HL-60 (cell line): Measurements from ENCODE around the gene MVP.
A peak's percentile ranks its signal among the peaks of the same experiment; 100 is the strongest.
"Not testable (repeated sequence)": the region's sequence is repeated elsewhere in the genome, so short reads cannot be mapped to it uniquely, and the experiment has no call there.

Source experiments
- DNase-seq, 2 experiments: peaks; one replicate each; pipeline ENCODE4 v3.0.0-alpha.2; 2010 to 2020; ENCODE audit warnings: low read depth in 1 of 2, low spot score in 1 of 2
- H3K27ac ChIP-seq: fragments of 250-450 bp; sonication (Bioruptor Pico); replicated peaks from 2 replicates; pipeline ENCODE4 v1.5.1; 2020; ENCODE audit warnings: mild to moderate bottlenecking, moderate library complexity
- H3K27me3 ChIP-seq: fragments of 250-450 bp; sonication (Bioruptor Pico); 2 replicates; pipeline ENCODE4 v1.5.1; 2021; ENCODE audit warnings: mild to moderate bottlenecking, moderate library complexity; ENCODE audit not compliant: insufficient read depth, poor library complexity, severe bottlenecking
- H3K4me3 ChIP-seq: replicated peaks from 2 replicates; pipeline ENCODE4 v1.5.1; 2011; ENCODE audit warnings: mild to moderate bottlenecking, control low read depth, low read length; ENCODE audit not compliant: insufficient read depth
- GABPA ChIP-seq: IDR thresholded peaks from 2 replicates; pipeline ENCODE4 v1.6.1; 2012; ENCODE audit warnings: low read depth
- POLR2AphosphoS5 ChIP-seq: IDR thresholded peaks from 2 replicates; pipeline ENCODE4 v1.6.1; 2012; ENCODE audit warnings: low read depth
- SPI1 ChIP-seq: IDR thresholded peaks from 2 replicates; pipeline ENCODE4 v1.6.1; 2012; ENCODE audit warnings: low read depth, mild to moderate bottlenecking, borderline replicate concordance
- TF ChIP-seq, protein P1 (sequence below): IDR thresholded peaks from 2 replicates; pipeline ENCODE4 v1.6.1; 2012; ENCODE audit warnings: low read depth; ENCODE audit not compliant: insufficient replicate concordance
- TF ChIP-seq, protein P2 (sequence below): IDR thresholded peaks from one replicate; pipeline ENCODE4 v1.5.1; 2011; ENCODE audit warnings: low read length, control low read depth, inconsistent platforms; ENCODE audit not compliant: insufficient read depth

The MVP gene

DNA sequence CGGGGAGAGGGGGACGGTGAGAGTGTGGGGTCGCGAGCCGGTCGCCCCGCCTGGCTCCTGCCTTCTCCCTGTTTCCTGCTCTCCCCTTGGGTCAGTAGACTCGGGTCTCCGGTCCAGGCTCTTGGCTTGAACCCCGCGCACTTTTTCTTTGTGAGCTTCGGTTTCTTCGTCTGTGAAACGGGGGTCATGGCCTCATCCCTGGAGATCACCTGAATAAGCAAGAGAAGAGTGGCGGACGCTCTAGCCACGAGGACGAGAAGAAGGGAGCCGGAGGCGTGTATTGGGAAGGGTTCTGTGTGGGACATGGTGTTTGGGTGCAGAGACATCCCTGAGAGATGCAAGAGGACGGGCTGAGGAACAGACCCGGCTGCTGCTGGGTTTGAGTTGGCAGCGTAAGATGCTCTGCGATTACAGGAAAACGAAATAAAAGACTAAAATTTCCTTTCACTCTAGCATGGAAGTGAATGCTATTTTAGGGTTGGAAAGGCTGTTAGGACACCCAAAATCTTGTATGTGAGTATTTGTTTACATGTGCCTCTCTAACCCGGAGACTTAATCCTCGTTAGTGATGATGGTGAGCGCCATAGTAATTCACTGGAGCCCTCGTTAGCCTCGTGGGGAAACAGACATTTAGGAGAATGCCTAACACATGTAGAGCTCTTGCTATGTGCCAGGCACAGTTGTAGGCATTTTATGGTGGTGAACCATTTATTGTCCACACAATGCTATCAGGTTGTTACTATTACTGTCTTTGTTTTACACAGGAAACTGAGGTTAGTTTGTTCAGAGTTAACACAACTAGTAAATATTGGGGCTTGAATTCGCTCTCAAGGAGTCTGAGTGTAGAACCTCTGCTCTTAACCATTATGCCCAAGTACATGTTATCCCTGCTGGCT lies 29.1 kb upstream of the MVP start:
- Histone ChIP-seq H3K27ac (peak overlapping the region; percentile 96), H3K27me3 (no peaks in the 10 kb centered on the region), H3K4me3 (peak overlapping the region; percentile 81)
- no peak for TF ChIP-seq GABPA
- TF ChIP-seq, protein P1, sequence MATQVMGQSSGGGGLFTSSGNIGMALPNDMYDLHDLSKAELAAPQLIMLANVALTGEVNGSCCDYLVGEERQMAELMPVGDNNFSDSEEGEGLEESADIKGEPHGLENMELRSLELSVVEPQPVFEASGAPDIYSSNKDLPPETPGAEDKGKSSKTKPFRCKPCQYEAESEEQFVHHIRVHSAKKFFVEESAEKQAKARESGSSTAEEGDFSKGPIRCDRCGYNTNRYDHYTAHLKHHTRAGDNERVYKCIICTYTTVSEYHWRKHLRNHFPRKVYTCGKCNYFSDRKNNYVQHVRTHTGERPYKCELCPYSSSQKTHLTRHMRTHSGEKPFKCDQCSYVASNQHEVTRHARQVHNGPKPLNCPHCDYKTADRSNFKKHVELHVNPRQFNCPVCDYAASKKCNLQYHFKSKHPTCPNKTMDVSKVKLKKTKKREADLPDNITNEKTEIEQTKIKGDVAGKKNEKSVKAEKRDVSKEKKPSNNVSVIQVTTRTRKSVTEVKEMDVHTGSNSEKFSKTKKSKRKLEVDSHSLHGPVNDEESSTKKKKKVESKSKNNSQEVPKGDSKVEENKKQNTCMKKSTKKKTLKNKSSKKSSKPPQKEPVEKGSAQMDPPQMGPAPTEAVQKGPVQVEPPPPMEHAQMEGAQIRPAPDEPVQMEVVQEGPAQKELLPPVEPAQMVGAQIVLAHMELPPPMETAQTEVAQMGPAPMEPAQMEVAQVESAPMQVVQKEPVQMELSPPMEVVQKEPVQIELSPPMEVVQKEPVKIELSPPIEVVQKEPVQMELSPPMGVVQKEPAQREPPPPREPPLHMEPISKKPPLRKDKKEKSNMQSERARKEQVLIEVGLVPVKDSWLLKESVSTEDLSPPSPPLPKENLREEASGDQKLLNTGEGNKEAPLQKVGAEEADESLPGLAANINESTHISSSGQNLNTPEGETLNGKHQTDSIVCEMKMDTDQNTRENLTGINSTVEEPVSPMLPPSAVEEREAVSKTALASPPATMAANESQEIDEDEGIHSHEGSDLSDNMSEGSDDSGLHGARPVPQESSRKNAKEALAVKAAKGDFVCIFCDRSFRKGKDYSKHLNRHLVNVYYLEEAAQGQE: no peak
- TF ChIP-seq SPI1: no peak
- TF ChIP-seq POLR2AphosphoS5: no peak
- TF ChIP-seq, protein P2, sequence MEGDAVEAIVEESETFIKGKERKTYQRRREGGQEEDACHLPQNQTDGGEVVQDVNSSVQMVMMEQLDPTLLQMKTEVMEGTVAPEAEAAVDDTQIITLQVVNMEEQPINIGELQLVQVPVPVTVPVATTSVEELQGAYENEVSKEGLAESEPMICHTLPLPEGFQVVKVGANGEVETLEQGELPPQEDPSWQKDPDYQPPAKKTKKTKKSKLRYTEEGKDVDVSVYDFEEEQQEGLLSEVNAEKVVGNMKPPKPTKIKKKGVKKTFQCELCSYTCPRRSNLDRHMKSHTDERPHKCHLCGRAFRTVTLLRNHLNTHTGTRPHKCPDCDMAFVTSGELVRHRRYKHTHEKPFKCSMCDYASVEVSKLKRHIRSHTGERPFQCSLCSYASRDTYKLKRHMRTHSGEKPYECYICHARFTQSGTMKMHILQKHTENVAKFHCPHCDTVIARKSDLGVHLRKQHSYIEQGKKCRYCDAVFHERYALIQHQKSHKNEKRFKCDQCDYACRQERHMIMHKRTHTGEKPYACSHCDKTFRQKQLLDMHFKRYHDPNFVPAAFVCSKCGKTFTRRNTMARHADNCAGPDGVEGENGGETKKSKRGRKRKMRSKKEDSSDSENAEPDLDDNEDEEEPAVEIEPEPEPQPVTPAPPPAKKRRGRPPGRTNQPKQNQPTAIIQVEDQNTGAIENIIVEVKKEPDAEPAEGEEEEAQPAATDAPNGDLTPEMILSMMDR: no peak
- DNase-seq: no peak

DNA sequence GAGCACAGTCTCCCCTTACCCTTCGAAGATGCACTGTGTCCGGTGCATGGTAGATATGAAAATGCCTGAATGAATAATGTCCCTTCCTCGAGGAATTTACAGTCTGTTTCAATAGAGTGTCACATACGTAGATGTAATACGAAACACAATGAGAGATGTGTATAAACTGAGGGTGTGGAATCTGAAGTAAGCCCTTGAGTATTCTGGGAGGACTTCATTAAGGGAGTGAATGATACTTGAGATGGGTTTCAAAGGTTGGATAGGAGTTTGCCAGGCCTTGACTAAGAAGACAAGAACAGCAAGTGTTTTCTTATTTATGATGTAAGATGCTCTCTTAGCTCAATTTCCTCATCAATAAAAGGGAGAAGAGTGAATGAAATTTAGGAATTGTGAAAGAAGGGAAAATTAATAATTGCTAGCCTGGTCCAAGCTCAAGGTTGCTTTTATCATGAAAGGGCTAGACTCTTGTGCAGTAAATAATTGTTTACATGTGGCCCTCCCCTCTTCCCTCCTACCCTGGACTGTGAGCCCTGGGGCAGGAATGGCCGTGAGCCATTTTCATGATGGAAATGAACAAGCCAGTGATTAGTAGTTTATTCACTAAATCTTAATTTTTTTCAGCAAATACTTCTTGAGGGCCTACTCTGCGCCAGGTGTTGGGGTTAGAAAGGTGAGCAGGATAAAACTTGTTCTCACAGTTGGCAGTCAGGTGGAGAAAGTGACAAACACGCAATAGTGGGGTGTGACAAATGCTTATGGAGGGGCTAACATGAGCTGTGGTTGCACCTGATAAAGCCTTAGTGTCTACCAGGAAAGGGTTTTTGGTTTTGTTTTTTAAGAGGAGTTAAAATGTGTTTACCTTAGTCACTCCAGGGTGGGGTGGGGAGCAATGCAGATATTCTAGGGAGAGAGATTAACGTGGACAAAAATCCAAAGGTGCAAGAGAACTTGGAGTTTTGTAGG lies 28.1 kb upstream of the MVP start:
- Histone ChIP-seq H3K27ac (peak overlapping the region; percentile 96), H3K4me3 (peak overlapping the region; percentile 81), H3K27me3 (no peaks in the 10 kb centered on the region)
- TF ChIP-seq POLR2AphosphoS5 (no peak), GABPA (no peak), SPI1 (no peak)
- TF ChIP-seq, protein P1: no peak
- TF ChIP-seq, protein P2: no peak
- DNase-seq: no peak

DNA sequence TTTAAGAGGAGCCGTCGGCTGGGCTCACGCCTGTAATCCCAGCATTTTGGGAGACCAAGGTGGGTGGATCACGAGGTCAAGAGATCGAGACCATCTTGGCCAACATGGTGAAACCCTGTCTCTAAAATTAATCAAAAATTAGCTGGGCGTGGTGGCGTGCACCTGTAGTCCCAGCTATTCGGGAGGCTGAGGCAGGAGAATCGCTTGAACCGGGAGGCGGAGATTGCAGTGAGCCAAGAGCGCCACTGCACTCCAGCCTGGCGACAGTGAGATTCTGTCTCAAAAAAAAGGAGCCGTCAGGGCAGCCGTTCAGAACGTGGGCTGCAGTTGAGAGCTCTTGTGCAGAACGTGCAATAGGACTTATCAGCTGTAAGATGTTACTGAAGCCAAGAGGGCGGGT lies 27.1 kb upstream of the MVP start:
- DNase-seq: not testable (repeated sequence)

DNA sequence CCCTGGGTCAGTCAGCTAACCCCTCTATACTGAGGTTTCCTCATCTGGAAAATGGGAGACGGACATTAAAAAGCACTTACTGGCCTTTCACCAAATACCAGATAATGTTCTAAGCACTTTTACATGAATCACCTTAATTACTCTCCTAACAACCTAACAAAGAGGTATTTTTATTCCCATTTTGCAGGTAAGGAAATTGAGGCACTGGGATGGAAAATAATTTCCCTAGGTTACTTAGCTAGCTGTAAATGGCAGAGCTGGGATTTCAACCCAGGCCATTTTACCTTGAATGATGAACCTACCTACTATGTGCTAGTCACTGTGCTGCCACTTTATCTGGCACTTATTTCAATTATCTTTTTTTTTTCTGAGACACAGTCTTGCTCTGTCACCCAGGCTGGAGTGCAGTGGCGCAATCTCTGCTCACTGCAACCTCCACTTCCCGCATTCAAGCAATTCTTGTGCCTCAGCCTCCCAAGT lies 26.0 kb upstream of the MVP start:
- DNase-seq: no peak
- Histone ChIP-seq H3K27ac (no peak overlapping the region), H3K27me3 (no peaks in the 10 kb centered on the region), H3K4me3 (no peak overlapping the region)
- TF ChIP-seq POLR2AphosphoS5 (no peak), GABPA (no peak), SPI1 (no peak)
- TF ChIP-seq, protein P2: no peak
- TF ChIP-seq, protein P1: no peak

More for the DNA sequence above, 27.1 kb upstream of the MVP start:
- H3K4me3 ChIP-seq, H3K27me3 ChIP-seq, H3K27ac ChIP-seq: not testable (repeated sequence)
